Activated naive CD4-positive, alpha-beta T cell treated with anti-CD3 and anti-CD28 coated beads for 36 hours (primary cell): ENCODE results near the gene CLCN2. TPM values are rescaled to one million over a fixed set of nuclear protein-coding genes. Genes with fewer than 3 reads are reported as not detected.

Experiments
- total RNA-seq, 2 experiments: library from RNA; stranded (reverse); gene quantifications; one replicate each; pipeline ENCODE4 v1.2.3, GENCODE V29; 2021

The CLCN2 gene
- total RNA-seq, 2 experiments from 2014 or later = 2.9 TPM

Other genes starting within 250 kb of the CLCN2 start
- 10 to 100 TPM; 48.8 to 56.4 TPM for gene EIF2B5, start 226.2 kb downstream of the CLCN2 start, total RNA-seq
- 10 to 100 TPM; 19.6 to 19.9 TPM for gene DVL3, start 206.2 kb downstream of the CLCN2 start, total RNA-seq
- gene AP2M1, start 186.8 kb downstream of the CLCN2 start, total RNA-seq = 100 to 1,000 TPM; 206 to 212 TPM
- gene ABCF3, start 175.4 kb downstream of the CLCN2 start, total RNA-seq = 10 to 100 TPM; 38.5 to 39.1 TPM
- not detected for gene VWA5B2, start 132.0 kb downstream of the CLCN2 start, total RNA-seq
- 10 to 100 TPM; 28.9 to 31.0 TPM for gene ALG3, start 112.6 kb downstream of the CLCN2 start, total RNA-seq
- 1 to 10 TPM; 2.7 TPM for gene EEF1AKMT4, start 111.9 kb downstream of the CLCN2 start, total RNA-seq
- gene CAMK2N2, start 100.1 kb downstream of the CLCN2 start, total RNA-seq = not detected
- gene ECE2, start 85.6 kb downstream of the CLCN2 start, total RNA-seq = not detected
- gene PSMD2, start 62.4 kb downstream of the CLCN2 start, total RNA-seq = 100 to 1,000 TPM; 244 to 257 TPM
- 100 to 1,000 TPM; 345 to 375 TPM for gene EIF4G1, start 47.0 kb downstream of the CLCN2 start, total RNA-seq
- gene FAM131A, start 24.0 kb downstream of the CLCN2 start, total RNA-seq = 1 to 10 TPM; 3.8 to 5.0 TPM
- 10 to 100 TPM; 76.5 to 89.9 TPM for gene POLR2H, start 105 bp upstream of the CLCN2 start, total RNA-seq
- gene THPO, start 16.6 kb upstream of the CLCN2 start, total RNA-seq = not detected
- not detected for gene CHRD, start 18.4 kb upstream of the CLCN2 start, total RNA-seq
- gene EPHB3, start 200.2 kb upstream of the CLCN2 start, total RNA-seq = not detected